HG02588 (cell line): Measurements from ENCODE around the gene NPHP4.

Experiments used
- ATAC-seq: cut with Tn5 transposase; IDR thresholded peaks from one replicate; pipeline ENCODE4 v1.9.1; 2021; ENCODE audit warnings: mild to moderate bottlenecking, moderate library complexity; ENCODE audit not compliant: unreplicated experiment

The NPHP4 gene

DNA sequence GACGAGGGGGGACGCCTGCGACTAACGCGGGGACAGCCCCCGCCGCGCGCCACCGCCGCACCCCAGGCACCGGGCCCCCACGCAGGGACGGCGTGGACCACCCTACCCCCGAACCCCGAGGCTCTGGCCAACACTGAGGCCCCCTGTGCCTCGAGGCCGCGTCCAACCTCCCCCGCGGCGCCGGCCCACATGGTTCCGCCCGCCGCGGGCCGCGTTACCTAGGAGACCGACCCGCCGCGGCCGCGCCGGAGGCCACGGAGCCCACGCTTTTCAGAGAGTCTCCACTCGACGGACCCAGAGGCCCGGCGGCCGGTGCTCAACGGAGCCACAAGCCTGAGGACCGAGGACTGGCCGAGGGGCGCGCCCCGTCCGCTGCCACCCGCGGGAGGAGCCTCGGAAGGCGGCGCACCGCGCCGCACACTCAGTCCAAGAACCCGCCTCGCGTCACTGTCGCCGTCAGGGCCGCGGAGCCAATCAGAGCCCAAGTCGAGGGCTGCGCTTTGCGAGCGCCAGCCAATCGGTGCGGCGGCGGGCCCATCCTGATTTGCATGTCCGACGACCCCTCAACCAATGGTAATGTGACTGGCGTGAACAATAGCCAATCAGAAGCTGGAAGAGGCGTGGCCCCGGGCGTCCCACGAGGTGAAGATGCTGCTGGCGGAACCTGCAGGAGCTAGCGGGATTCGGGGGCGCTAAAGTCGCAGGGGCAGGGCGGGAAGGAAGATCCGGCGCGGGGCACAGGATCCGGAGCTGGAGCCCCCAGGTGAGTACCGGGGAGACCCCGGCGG, at the start of gene NPHP4:
NPHP4 (minus strand) TSS at position 400 of the 788 bp plus-strand sequence. CDS start 6,136 bp downstream, outside the sequence.
- ATAC-seq: peak; percentile 88

DNA sequence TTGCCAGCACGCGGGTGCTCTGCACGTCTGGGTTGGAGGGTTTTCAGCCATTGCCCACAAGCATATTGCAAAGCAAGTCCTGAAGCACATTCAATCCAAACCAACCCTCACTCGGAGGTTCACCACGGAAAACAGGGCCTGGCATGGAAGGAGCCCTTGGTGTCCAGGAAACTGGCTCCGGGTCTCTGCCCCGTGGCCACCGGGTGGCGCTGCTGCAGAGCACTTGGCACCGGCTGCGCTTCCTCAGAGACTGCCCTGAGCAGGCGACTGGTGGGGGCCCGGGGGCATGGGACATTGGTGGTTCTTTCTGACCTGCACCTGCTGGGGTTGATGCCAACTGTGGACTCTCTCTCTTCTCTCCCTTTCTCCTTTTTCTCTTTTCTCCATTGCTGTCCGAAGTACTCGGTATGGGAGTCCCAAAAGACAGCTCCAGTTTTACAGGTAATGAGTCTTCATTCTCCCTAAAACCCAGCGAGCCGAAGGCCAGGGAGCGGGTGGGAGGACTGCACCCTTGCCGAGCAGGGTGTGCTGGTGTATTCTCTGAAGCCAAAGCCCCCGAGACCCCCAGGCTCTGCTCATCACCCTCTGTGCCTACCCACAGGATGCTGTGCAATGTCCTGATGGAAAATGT, 49.3 kb upstream of the NPHP4 start:
- no peak for ATAC-seq

DNA sequence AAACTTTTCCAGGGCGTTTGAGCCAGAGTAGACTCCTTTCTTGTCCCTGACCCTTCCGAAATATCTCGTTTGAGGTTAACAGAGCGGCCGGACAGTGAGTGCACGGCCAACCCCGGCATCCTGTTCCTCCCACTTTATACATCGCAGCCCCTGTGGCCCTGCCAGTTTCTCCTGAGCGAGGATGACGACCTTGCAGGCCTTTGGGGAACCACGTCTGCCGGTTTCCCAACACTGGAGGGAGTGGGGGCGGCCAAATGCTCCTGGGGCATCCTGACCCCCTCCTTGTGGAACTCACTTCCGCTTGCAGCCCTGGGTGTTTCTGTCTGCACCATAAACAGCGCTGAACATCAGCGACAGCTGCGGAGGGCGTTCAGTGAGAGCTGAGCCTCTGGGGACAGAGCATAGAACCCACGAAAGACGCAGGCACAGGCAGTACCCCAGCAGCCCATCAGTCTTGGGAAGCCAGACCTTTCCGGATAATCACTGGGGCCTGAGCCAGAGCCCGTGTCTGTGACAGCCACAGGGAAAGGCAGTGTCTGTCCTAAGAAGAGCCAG, 48.7 kb upstream of the NPHP4 start:
- no peak for ATAC-seq

DNA sequence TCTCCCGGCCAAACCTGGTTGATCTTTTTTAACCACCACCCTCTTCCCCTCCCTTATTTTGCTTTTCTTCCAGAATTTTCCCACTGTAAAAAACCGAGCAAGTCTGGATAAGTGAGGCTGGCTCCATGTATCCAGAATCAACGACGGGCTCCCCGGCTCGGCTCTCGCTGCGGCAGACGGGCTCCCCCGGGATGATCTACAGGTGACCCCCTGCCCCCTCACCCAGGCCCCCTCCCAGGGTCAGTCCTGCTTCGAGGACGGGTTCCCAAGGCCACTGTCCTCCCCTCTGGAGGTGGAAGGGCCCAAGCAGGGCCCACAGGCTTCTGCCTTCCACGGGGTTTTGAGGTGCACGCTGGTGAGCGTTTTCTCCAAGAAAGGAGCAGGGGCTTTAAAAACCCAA, 48.2 kb upstream of the NPHP4 start:
- no peak for ATAC-seq

DNA sequence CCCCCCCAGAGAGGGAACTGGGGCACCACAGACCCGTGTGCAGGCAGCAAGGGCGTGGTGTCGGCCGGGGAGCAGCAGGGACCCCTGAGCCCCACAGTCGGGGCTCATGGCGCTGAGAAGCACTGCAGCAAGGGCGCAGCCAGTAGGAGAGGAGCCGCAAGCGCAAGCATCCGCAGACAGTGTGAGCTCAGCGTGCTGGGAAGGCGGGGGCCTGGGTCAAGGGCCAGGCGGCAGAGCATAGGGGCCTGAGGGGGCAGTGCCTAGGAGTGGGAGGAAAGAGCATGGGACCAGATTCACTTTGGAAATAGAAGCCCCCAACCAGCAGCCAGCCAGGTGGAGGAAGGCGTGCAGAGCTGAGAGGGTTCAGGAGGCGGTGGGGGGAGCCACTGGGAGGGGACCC, 46.8 kb upstream of the NPHP4 start:
- ATAC-seq: no peak

DNA sequence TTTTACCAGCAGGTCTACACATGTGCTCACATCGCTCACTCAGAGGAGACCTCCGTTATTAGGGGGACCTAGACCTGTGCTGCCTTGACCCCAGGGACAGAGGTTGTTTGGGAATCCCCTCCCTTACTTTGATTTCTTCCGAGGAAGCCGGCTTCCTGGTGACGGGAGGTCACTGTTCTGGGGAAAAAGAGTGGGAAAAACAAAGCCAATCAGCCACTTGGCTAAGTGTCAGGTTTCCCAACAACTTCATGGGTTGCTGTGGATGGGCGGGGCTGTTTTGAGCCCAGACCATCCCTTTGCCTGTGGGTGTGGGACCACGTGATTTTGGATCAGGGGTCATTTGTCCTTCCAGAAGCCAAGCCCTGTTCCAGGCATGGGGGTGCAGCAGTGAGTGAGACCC, 46.4 kb upstream of the NPHP4 start:
- no peak for ATAC-seq

DNA sequence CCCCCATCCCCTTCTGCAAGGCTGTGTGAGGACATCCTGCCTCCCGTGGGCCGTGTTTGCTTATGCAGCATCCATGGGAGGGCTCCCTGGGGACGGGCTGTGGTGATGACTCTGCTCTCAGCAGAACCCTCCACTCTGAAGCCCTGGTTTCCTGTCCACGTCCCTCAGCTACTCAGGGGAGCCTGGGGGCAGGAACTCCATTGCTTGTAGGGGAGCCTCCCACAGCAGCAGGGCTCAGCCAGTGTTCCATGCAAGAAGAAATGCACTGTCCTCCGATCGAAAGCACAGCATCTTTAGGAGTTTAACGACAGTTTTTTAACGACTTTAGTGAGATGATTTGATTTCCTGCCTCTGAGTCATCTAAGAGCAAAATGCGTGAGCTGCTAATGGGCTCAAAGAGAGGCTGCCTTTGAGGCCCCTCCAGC, 45.1 kb upstream of the NPHP4 start:
- no peak for ATAC-seq

DNA sequence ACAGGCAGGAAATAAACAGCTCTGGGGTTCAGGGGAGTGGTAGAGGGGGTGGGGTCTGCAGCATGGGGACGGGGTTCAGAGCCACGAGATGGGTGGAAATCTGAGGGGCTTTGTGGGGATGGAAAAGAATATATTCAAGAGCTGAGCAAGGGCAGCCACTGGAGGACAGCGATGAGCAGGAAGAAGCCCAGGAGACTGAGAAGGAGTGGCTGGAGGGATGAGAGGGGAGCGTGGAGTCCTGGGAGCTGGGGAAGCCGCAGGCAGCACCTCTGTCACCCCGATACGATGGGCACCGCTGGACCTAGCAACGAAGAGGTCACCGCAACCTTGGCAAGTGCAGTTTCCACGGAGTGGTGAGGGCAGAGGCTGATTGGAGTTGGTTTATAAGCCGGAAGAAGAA, 43.5 kb upstream of the NPHP4 start:
- no peak for ATAC-seq

DNA sequence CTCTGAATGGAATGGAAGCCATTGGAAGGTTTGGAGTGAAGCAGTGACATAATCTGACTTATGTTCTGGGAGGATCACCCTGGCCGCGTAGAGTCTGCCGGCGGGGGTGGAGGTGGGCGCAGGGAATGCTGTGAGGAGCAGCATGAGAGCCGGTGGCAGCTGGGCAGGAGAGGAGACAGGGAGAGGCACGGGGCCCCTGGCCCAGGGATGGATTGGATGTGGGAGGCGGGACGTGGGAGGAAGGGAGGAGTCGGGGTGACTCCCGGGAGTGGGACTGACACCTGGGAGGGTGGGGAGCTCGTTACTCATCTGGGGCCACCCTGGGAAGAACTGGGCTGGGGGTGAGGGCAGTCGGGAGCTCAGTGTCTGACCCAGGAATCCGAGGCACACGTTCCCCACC, 43.1 kb upstream of the NPHP4 start:
- ATAC-seq: no peak

DNA sequence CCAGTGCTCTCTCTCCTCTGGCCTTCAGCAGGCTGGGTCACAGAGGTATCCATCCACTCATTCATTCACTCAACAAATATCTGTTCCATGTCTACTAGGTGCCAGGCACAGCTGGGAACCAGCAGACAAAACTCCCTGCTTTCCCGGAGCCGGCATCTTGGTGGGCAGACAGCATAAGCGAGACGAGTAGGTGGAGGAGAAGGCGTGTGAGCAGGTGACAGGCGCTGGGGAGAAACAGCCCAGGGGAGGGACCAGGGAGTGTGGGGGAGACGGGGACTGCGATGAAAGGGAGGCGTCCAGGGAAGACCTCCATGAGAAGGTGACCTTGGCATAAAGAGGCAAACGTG, 42.5 kb upstream of the NPHP4 start:
- ATAC-seq: no peak

DNA sequence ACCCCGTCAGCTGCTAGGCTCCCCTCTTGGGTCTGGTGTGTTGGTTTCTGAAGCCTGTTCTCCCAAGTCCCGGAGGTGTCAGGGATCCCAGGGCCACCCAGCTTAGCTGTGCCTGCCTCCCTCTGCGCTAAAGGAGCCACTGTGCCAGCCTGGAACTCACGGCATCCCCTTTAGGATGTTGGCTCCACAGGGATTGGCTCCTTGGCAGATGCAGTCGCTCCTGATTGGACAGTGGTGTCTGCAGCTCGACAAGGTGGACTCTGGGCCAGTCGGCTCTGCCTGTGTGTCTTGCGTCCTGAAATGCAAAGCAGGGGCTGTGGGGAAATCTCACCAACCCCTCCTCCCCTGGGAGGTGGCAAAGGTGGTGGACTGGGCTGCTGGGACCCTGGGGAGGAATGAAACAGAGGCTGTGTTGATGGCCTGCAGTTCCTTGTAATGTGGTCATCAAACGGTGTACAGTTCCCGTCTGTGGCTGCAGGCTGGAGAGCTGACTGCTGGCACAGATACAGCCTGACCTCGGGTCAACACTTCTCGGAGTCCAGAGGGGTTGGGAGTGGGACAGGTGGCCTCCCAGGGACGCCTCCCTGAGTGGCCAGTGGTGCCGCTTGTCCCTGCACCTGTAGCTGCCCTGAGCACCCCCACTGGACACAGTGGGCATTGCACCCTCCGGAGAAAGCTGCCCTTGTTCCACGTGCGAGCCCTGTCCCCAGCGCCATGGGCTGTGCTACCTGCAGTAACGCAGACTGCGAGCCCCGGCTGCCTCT, 41.9 kb upstream of the NPHP4 start:
- ATAC-seq: no peak

DNA sequence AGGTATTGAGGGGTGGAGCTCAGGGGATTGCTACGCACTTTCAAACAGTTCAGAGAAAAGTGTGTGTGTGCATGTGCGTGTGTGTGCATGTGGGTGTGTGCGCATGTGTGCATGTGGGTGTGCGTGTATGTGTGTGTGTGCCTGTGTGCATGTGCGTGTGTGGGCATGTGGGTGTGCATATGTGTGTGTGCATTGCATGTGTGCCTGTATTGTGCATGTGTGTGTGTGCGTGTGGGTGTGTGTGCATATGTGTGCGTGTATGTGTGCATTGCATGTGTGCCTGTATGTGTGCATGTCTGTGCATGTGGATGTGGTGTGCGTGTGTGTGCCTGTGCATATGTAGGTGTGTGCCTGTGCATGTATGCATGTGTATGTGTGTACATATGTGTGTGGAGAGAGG, 40.9 kb upstream of the NPHP4 start:
- no peak for ATAC-seq

DNA sequence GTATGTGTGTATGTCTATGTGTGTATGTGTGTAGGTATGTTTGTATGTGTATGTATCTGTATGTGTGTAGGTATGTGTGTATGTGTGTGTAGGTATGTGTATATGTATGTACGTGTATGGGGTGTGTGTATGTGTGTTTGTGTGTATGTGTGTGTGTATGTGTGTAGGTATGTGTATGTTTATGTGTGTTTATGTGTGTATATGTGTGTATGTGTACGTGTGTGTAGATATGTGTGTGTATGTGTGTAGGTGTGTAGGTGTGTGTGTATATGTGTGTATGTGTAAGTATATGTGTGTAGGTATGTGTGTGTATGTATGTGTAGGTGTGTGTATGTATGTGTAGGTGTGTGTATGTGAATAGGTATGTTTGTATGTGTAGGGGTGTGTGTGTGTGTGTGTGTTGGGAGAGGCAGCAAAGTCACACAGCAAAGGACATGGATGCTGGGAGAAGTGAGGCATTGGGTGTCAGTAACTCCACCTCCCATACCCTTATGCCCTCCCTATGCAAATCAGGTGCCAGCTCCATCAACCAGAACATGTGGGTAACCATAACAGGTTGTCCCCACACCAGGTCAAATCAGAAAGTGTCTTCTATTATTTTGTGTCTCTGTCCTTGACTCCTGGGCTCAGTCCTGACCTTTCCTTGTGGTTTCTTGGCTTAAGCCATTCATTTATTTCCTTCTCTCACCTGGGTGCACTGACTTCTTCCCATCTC, 38.5 kb upstream of the NPHP4 start:
- no peak for ATAC-seq

DNA sequence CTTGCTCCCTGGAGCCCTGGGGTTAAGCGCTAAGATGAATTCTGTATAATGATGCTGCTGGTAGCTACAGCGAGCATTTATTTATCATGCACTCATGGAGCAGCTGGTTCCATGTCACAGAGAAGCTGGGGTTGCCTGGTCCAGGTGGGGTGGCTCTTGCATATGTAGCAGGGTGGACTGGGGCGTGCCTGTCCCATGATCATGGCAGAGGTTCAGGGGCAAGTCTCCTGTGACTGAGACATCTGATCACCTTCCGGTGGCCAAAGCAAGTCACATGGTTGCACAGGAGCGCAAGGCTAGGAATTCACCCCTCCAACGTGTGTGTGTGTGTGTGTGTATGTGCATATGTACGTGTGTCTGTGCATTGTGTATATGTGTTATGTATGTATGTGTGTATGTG, 37.9 kb upstream of the NPHP4 start:
- no peak for ATAC-seq

DNA sequence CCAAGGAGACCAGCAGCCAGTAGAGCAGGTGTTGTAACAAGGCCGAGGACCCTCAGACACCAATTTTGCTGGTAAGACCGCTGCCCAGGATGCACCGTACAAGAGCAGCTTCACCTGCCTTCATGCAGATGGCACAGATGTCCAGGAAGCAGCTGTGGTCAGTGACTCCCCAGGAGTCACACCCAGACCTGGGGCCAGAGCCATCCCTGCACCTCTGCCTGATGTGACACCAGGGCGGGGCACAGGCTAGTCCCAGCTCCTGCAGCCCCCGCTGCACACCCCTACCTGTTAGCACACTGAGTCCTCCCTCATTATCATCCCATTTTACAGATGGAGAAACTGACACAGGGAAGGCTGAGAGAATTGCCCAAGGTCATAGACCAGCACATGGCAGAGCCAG, 37.1 kb upstream of the NPHP4 start:
- no peak for ATAC-seq

DNA sequence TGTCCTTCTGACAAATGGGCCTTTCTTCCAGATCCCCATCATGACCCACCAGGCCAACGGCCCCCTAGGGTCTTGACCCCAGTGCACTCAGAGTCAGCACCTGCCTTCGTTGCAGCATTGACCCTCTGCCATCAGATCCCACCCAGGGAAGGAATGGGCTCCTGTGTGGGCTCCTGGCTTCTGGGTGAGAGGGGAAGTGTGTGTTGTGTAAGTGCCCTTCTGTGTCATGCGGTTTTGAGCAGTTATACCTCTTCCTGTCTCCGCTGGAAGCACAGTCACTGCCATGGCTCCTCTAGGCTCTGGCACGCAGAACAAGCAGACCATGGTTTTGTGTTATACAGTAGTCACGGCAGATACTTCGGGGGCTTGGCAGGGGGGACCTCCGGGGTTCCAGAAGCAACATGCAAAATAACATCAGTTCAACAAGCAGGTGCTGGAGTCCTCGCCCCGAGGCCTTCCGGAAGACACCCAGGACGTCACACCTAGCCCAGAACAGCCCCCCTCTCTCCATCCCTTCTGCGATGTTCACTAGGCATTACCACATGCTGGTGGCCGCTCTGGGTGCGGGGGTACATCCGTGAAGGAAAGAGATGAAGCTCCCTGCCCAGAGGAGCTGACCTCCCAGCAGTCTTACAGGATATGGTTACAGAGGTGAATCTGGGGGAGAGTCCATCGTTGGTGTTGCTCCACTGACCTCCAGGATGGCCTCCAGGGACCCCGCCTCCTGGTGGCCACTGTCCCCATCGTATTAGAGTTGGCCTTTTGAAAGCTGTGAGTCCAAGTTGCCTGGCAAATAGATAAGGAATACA, 36.0 kb upstream of the NPHP4 start:
- ATAC-seq: no peak

DNA sequence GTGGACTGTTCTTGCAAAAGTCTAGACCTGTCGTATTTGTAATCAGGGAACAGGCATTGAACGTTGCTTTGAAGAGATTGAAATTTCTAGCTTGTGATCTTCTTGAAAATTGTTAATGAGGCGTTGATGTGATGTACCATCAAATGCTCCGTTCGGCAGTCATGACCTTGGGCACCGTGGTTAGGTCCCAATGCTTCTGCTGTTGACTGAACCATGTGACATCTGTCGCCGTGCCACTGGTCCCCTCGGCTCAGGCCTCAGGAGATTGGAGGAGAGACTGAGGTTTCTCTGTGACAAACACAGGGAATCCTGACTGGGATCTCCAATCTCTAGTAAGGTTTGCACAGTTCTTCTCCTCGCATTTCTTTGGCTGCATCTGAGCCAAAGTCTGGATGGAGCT, 35.4 kb upstream of the NPHP4 start:
- ATAC-seq: no peak

DNA sequence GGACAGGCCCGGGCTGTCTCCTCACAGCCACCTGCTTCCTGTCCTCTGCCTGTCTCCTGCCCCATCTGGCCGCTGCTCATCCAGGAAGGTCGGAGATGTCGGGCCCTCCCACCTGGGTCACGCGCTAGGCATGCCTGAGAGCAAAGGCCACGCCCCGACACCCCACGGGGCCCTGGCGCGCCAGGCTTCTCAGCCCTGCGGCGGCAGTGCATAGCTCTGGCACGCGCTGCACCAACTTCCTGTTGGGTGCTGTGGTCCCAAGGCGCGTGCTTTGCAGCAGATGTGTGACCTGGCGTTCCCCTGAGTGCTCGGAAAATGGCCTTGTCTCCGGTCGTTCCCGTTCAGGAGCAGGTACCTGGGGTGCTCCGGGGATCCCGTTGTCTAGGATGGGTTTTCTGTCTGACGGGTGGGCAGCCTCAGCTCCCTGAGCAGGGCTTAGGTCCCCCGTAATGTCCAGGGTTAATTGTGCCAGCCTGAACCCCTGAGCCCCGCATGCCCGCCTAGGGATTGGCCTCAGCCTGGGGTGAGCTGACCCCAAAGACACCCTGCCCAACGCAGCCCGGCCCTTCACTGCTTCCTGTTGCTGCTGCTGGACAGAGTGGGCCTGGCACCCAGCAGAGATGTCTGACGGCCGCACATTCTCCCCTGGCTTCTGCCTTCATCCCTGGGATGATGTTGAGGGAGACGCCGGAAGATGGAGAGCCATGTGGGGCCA, 34.0 kb upstream of the NPHP4 start:
- ATAC-seq: peak; percentile 79

DNA sequence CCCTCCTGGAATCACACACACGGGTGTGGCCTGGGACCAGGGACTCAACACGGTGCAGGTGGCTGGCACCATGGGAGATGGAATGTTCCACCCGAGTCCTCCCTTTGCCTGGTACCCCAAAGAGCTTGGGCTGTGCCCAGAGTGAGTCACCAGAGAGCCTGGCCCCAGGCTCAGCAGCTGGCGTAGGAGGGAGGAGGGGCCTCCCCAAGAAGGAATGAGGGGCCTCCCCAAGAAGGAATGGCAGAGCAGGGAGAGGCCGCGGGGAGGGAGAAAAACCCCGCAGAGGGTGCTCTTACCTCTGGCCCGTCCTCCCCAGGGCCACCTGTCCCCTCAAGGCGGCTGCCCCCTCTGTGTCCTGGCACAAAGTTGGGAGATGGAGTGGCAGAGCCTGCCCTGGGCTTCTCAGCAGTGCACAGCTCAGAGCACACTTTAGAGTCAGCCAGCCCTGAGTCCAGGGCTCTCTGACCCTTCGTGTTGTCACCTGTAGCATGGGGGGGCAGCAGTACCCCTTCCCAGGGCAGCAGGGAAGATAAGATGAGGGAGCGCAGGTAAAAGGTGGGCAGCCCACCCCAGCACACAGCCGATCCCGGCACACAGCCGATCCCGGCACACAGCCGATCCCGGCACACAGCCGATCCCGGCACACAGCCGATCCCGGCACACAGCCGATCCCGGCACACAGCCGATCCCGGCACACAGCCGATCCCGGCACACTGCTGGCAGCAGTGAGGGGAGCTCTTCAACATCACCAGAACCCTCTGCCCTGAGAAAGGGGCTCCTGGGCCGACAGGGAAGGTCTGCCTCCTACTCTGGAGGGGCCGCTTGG, 33.3 kb upstream of the NPHP4 start:
- no peak for ATAC-seq
